PFSK-1 (cell line): ENCODE measurements around the gene LRRFIP2.

ENCODE experiments used
- FOXP2 ChIP-seq: optimal IDR thresholded peaks from 2 replicates; pipeline ENCODE3; 2011; ENCODE audit warnings: borderline replicate concordance, control low read depth, inconsistent platforms; ENCODE audit not compliant: insufficient read depth; ENCODE audit errors: extremely low read length, extremely low read depth
- POLR2AphosphoS5 ChIP-seq: IDR thresholded peaks from 2 replicates; pipeline ENCODE4 v1.6.1; 2012; ENCODE audit warnings: low read depth, mild to moderate bottlenecking, control low read depth, low read length, moderate library complexity
- REST ChIP-seq, 2 experiments: IDR thresholded peaks; 2 replicates each; pipeline versions ENCODE4 v1.6.1 to v1.8.0; 2011 to 2012; ENCODE audit warnings: low read depth in 2 of 2, low read length in 2 of 2, control low read depth in 1 of 2, inconsistent platforms in 1 of 2, mild to moderate bottlenecking in 1 of 2, moderate library complexity in 1 of 2; ENCODE audit not compliant: insufficient read depth in 1 of 2
- SIN3A ChIP-seq: IDR thresholded peaks from 2 replicates; pipeline ENCODE4 v1.6.1; 2012; ENCODE audit warnings: mild to moderate bottlenecking, low read length, moderate library complexity, borderline replicate concordance; ENCODE audit not compliant: insufficient read depth
- TAF1 ChIP-seq: IDR thresholded peaks from 2 replicates; pipeline ENCODE4 v1.6.1; 2012; ENCODE audit warnings: low read length, control low read depth, borderline replicate concordance; ENCODE audit not compliant: insufficient read depth

Gene LRRFIP2

DNA sequence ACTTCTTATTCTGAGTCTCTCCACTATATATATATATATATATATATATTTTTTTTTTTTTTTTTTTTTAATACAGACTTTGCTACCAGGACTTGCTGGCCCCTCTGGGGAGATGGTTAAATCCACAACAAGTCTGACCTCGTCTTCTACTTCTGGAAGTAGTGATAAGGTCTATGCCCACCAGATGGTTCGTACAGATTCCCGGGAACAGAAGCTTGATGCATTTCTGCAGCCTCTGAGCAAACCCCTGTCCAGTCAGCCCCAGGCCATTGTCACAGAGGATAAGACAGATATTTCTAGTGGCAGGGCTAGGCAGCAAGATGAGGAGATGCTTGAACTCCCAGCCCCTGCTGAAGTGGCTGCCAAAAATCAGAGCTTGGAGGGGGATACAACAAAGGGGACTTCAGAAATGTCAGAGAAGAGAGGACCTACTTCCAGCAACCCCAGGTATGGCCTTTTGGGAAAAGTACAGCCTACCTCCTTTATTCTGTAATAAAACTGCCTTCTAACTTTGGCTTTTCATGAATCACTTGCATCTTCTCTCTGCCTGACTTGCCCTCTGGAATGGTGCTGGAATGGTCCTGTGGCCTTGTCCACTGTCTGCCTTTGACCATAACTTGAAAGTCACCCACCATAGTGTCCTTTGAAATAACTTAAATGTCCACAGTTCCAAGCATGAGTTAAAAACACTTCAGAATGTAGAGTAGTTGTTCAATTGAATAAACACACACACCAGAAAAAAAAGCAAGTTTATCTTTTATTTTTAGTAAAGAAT, 148.6 kb downstream of the LRRFIP2 start:
- TF ChIP-seq SIN3A (no peak), TAF1 (no peak), REST (IDR thresholded peaks at IDR 0.05; ENCODE audit: insufficient read depth in 1 of 2, low read depth in 2 of 2, low read length in 2 of 2) (no peak), POLR2AphosphoS5 (no peak), FOXP2 (no peak)

DNA sequence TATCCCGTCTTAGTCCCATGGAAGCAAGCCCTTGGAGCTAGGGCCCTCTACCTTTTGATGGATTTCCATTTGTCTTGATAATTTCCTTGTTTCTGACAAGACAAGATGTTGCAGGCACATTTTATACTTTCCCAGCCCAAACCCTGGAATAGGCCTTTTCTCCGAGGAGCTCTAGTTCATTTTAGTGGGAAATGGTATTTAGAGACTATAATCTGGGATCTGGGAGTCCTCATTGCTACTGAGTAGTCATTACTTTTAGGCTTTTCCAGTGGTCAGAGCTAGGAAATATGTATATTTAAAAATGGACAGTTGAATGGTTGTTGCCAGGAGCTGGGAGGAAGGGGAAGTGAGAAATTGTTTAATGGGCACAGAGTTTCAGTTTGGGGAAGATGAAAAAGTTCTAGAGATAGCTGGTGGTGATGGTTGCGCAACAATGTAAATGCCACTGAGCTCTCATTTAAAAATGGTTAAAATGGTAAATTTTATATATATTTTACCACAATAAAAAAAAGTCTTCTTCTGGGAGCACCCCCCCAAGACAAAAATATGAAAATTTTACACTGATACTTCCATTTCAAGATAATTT, 149.5 kb downstream of the LRRFIP2 start:
- TF ChIP-seq SIN3A (no peak), TAF1 (no peak), POLR2AphosphoS5 (no peak), FOXP2 (no peak), REST (IDR thresholded peaks at IDR 0.05; ENCODE audit: insufficient read depth in 1 of 2, low read depth in 2 of 2, low read length in 2 of 2) (no peak)

- no peak for TF ChIP-seq POLR2AphosphoS5
- no peak for TF ChIP-seq TAF1
- TF ChIP-seq SIN3A: no peak
- TF ChIP-seq FOXP2: no peak
- no peak for TF ChIP-seq REST (IDR thresholded peaks at IDR 0.05; ENCODE audit: insufficient read depth in 1 of 2, low read depth in 2 of 2, low read length in 2 of 2)
Measured at GRCh38 chr3:37024092-37024491, 150.3 kb downstream of the LRRFIP2 start.

DNA sequence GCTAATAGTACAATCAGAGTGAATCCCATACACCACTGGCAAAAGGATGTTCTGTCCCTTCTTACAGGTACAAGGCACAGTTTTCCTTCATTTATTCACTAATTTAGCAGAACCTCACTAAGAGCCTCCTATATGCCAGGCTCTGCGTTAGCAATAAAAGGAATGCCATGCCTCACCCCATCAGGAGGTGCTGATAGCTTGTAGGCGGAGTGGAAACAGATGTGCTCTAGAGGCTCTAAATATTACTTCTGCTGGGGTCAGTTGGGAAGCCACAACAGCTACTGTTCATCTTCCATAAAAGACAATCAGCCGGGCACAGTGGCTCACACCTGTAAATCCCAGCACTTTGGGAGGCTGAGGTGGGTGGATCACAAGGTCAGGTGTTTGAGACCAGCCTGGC, 156.7 kb downstream of the LRRFIP2 start:
- TF ChIP-seq REST (IDR thresholded peaks at IDR 0.05; ENCODE audit: insufficient read depth in 1 of 2, low read depth in 2 of 2, low read length in 2 of 2): no peak
- no peak for TF ChIP-seq TAF1
- no peak for TF ChIP-seq SIN3A
- TF ChIP-seq FOXP2: no peak
- no peak for TF ChIP-seq POLR2AphosphoS5
